Suprapubic skin (tissue), 4 donors: ENCODE results near the gene PSME3. TPM values are rescaled to one million over a fixed set of nuclear protein-coding genes. Genes with fewer than 3 reads are reported as not detected.
"Not testable (repeated sequence)": the region's sequence is repeated elsewhere in the genome, so short reads cannot be mapped to it uniquely, and the experiment has no call there.

Experiments used
- DNase-seq, 2 donors: peaks; one replicate each; pipeline ENCODE4 v3.0.0-alpha.2; 2019; ENCODE audit warnings: low spot score in 2 of 2
- H3K27ac ChIP-seq: fragments of 200-600 bp; sonication (generic); one replicate; pipeline ENCODE4 v1.5.1; 2019
- H3K27me3 ChIP-seq: fragments of 200-600 bp; sonication (generic); one replicate; pipeline ENCODE4 v1.5.1; 2019
- H3K36me3 ChIP-seq: fragments of 200-600 bp; sonication (generic); one replicate; pipeline ENCODE4 v1.5.1; 2019
- H3K4me1 ChIP-seq: fragments of 200-600 bp; sonication (generic); one replicate; pipeline ENCODE4 v1.5.1; 2019
- H3K4me3 ChIP-seq: fragments of 200-600 bp; sonication (generic); one replicate; pipeline ENCODE4 v1.5.1; 2019; ENCODE audit warnings: mild to moderate bottlenecking
- H3K9me3 ChIP-seq: fragments of 200-600 bp; sonication (generic); one replicate; pipeline ENCODE4 v1.5.1; 2019
- CTCF ChIP-seq, 2 donors: fragments of 200-600 bp in 1 of 2; fragments of 450-650 bp in 1 of 2; sonication (generic) in 1 of 2; IDR thresholded peaks; one replicate each; pipeline ENCODE4 v1.5.1; 2016 to 2019; ENCODE audit warnings: antibody characterized with exemption in 2 of 2, mild to moderate bottlenecking in 1 of 2, moderate library complexity in 1 of 2
- EP300 ChIP-seq: sonication (generic); formaldehyde crosslinking; IDR thresholded peaks from one replicate; pipeline ENCODE4 v1.6.1; 2017; ENCODE audit warnings: antibody characterized with exemption
- POLR2A ChIP-seq, 2 donors: fragments of 450-650 bp; IDR thresholded peaks; one replicate each; pipeline ENCODE4 v1.6.1; 2017; ENCODE audit warnings: antibody characterized with exemption in 2 of 2, mild to moderate bottlenecking in 2 of 2, moderate library complexity in 2 of 2
- POLR2AphosphoS5 ChIP-seq, 3 donors: sonication (generic); formaldehyde crosslinking; IDR thresholded peaks; one replicate each; pipeline ENCODE4 v1.6.1; 2017; ENCODE audit warnings: antibody characterized with exemption in 3 of 3
- WGBS: methylation state at CpG from one replicate; pipeline ENCODE4 v1.1.5; 2018; 5-methylcytosine and 5-hydroxymethylcytosine counted together
- total RNA-seq, 4 donors: library from RNA; depleted of rRNA; stranded (reverse); fragments of >200 nt; gene quantifications; one replicate each; pipeline ENCODE4 v1.1.0, GENCODE V29; 2016

The PSME3 gene
- total RNA-seq, 4 donors from 2014 or later = 47.0 to 106 (median 82.8) TPM

GRCh38 chr17:42853968-42854790 is 21.0 kb downstream of the PSME3 start:
- H3K4me1 ChIP-seq = peaks cover 12% of the 10 kb centered on the region
- H3K4me3 ChIP-seq = peak overlapping the region; percentile 33
- TF ChIP-seq POLR2A (IDR thresholded peaks at IDR 0.05) (no peak), CTCF (IDR thresholded peaks at IDR 0.05) (no peak), POLR2AphosphoS5 (IDR thresholded peaks at IDR 0.05) (no peak), EP300 (no peak)
- no peaks in the 10 kb centered on the region for H3K9me3 ChIP-seq
- 89% methylated on average over 9 of the region's 15 CpGs for WGBS
- H3K36me3 ChIP-seq = no peaks in the 10 kb centered on the region
- H3K27ac ChIP-seq = no peak overlapping the region
- no peaks in the 10 kb centered on the region for H3K27me3 ChIP-seq
- DNase-seq = peak in 1 of 2 donors; percentile 51

- 83% methylated on average over 8 of the region's 8 CpGs for WGBS
- no peaks in the 10 kb centered on the region for H3K9me3 ChIP-seq
- H3K4me3 ChIP-seq = no peak overlapping the region
- H3K36me3 ChIP-seq = no peaks in the 10 kb centered on the region
- DNase-seq = peak in 1 of 2 donors; percentile 34
- TF ChIP-seq EP300 = no peak
- no peak for TF ChIP-seq POLR2AphosphoS5 (IDR thresholded peaks at IDR 0.05)
- TF ChIP-seq POLR2A (IDR thresholded peaks at IDR 0.05) = no peak
- TF ChIP-seq CTCF (IDR thresholded peaks at IDR 0.05) = no peak
- no peaks in the 10 kb centered on the region for H3K27me3 ChIP-seq
- H3K4me1 ChIP-seq = peaks cover 5% of the 10 kb centered on the region
- H3K27ac ChIP-seq = no peak overlapping the region
Measured at GRCh38 chr17:42855048-42855596, 21.9 kb downstream of the PSME3 start.

GRCh38 chr17:42856093-42856492 is 22.9 kb downstream of the PSME3 start:
- not testable (repeated sequence) for DNase-seq, H3K4me3 ChIP-seq, H3K36me3 ChIP-seq, H3K4me1 ChIP-seq, H3K27me3 ChIP-seq, H3K27ac ChIP-seq, H3K9me3 ChIP-seq
- WGBS = 76% methylated on average over 6 of the region's 8 CpGs

- WGBS = 73% methylated on average over 5 of the region's 8 CpGs
- H3K27me3 ChIP-seq, H3K36me3 ChIP-seq, H3K9me3 ChIP-seq, DNase-seq, H3K27ac ChIP-seq, H3K4me1 ChIP-seq, H3K4me3 ChIP-seq: not testable (repeated sequence)
Measured at GRCh38 chr17:42856516-42856915, 23.3 kb downstream of the PSME3 start.

GRCh38 chr17:42857389-42857788 is 24.2 kb downstream of the PSME3 start:
- no peak for TF ChIP-seq CTCF (IDR thresholded peaks at IDR 0.05)
- no peak for TF ChIP-seq POLR2A (IDR thresholded peaks at IDR 0.05)
- TF ChIP-seq EP300 = no peak
- no peak for TF ChIP-seq POLR2AphosphoS5 (IDR thresholded peaks at IDR 0.05)
- WGBS = 100% methylated on average over 1 of the region's 1 CpG
- no peak for DNase-seq
- no peaks in the 10 kb centered on the region for H3K4me1 ChIP-seq
- no peaks in the 10 kb centered on the region for H3K36me3 ChIP-seq
- no peak overlapping the region for H3K27ac ChIP-seq
- no peaks in the 10 kb centered on the region for H3K9me3 ChIP-seq
- H3K27me3 ChIP-seq = no peaks in the 10 kb centered on the region
- no peak overlapping the region for H3K4me3 ChIP-seq

- DNase-seq = no peak
- TF ChIP-seq CTCF (IDR thresholded peaks at IDR 0.05) = no peak
- TF ChIP-seq POLR2AphosphoS5 (IDR thresholded peaks at IDR 0.05) = no peak
- no peak for TF ChIP-seq EP300
- TF ChIP-seq POLR2A (IDR thresholded peaks at IDR 0.05) = no peak
- Histone ChIP-seq H3K4me1 (no peaks in the 10 kb centered on the region), H3K9me3 (no peaks in the 10 kb centered on the region), H3K4me3 (no peak overlapping the region), H3K27ac (no peak overlapping the region), H3K27me3 (no peaks in the 10 kb centered on the region), H3K36me3 (no peaks in the 10 kb centered on the region)
- 81% methylated on average over 7 of the region's 7 CpGs for WGBS
Measured at GRCh38 chr17:42865638-42866094, 32.5 kb downstream of the PSME3 start.
